NCI-H2107 (cell line): ENCODE data around the gene CRADD.
"Not testable (repeated sequence)": the region's sequence is repeated elsewhere in the genome, so short reads cannot be mapped to it uniquely, and the experiment has no call there.

Experiments used
- DNase-seq: peaks from one replicate; lab custom pipeline; 2025; lab: John Stamatoyannopoulos, UW

CRADD gene

DNA sequence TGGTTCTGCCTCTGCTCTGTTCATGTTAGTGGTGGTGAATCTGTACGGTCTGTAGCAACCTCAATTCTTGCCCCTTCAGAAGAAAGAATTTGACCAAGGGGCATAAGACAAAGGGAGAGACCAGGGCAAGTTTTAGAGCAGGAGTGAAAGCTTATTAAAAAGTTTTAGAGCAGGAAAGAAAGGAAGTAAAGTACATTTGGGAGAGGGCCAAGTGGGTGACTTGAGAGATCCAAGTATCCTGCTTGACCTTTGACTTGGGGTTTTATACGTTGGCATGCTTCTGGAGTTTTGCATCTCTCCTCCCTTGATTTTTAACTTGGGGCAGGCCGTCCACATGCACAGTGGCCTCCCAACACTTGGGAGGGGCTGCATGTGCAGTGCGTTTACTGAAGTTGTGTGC, 225.0 kb downstream of the CRADD start:
- no peak for DNase-seq

DNA sequence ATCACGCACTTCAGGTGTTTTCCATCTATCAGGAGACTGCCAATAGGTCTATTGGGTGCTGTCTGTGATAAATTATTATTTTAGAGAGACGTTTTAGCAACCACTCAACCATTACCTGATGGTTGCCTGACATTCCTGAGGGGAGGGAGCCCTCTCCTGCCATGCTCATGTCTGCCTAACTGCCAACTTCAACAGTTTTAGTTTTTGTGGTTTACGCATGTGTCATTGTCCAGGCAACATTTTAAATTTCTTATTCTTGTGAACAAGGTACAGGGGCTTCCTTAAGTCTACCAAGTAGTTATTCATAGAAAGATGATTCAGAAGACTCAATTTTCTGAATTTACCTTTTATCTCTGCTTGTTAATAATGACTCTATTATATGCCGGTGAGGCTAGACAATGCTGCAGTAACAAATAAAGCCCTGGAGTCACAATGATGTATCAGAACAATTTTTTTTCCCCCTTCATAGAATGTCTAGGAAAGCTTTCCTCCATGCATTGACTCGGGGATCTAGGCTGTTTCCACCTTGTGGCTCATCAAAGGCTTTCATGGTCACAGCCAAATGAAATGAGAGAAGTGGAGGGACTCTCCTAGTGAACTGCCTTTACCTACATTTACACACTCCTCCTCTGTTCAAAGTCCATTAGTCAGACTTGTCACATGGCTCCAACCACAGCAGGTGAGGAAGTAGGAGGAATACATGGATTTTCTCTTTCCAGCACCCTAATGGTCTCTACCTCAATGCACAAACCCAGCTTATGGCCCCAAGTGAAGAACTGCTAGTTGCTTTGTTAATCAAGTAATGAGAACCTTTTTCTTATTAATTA, 225.8 kb downstream of the CRADD start:
- DNase-seq, result no peak

- DNase-seq, result no peak
Observed at GRCh38 chr12:93904124-93904523, 226.9 kb downstream of the CRADD start.

DNA sequence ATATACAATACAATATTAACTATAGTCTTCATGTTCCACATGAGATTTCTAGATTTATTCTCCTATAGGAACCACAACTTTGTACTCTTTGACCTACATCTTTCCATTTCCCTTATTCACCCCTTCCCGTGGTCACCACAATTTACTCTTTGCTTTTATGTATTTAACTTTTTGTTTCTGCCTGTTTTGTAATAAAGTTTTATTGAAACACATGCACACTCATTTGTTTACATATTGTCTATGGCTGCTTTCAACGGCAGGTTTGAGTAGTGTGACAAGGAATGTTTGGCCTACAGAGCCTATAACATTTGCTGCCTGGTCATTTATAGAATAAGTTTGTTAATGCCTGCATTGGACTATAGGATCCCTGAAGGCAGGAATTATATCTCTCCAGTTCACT, 231.1 kb downstream of the CRADD start:
- DNase-seq, result no peak

DNA sequence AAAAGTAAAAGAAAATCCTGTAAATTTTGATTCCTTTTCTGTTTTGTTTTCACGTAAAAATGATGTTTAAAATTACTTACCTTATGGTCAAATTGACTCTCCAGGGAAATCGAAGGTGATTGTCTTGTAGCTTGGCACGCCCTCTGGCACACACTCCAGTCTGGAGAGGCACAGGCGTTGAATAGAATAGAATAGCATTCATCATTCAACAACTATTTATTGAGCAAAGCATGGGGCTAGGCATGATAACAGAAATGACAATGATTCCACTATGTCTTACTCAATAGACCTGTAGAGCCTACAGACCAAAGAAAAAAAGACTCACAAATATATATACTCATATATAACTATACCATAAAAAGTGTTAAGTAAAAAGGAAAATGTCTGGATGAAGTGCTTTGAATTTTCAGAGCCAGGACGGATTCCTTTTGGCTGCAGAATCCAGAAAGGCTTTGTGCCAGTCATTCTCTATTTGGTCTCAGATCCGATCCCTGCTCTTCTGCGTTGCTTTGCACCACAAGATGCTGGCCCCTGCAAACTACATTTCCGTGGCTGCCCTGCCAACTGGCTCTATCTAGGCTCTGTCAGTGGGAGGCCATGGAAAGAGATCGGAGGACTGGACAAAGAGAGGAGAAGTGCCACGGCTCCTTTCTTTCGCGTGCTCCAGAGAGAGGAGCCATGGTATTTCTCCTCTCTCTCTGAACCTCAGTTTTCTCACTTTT, 231.8 kb downstream of the CRADD start:
- no peak for DNase-seq

- DNase-seq, result no peak
Observed at GRCh38 chr12:93911396-93911795, 234.2 kb downstream of the CRADD start.

- no peak for DNase-seq
Observed at GRCh38 chr12:93912086-93912733, 235.0 kb downstream of the CRADD start.

DNA sequence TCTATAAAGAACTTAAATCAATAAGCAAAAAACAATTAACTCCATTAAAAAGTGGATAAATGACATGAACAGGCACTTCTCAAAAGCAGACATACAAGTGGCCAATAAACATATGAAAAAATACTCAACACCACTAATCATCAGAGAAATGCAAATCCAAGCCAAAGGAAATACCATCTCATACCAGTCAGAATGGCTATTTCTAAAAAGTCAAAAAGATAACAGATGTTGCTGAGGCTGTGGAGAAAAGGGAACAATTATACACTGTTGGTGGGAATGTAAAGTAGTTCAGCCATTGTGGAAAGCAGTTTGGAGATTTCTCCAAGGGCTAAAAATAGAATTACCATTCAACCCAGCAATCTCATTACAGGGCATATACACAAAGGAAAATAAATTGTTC, 236.7 kb downstream of the CRADD start:
- no peak for DNase-seq

GRCh38 chr12:93914281-93914680, 237.1 kb downstream of the CRADD start:
- DNase-seq, result no peak

DNA sequence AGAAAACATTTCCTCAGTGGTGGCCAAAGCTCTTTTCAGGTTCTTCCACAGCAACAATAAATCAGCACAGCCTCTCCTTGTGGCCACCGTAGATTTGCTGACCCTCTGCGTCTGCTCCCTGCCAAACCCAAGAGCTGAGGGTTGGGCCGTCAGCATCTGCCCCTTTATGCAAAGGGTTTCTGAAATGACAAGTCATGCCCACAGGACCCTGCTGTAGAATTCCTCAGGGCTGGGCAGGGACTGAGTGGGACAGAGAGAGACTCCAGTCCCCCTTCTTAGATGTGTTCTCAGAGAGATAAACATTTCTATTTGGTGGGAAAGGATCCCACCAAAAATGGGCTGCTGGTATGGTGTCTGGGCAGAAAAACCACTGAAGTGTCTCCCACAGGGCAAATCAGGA, 238.2 kb downstream of the CRADD start:
- no peak for DNase-seq

GRCh38 chr12:93916402-93916801, 239.2 kb downstream of the CRADD start:
- DNase-seq, result no peak

GRCh38 chr12:93918262-93918661, 241.1 kb downstream of the CRADD start:
- DNase-seq, result no peak

DNA sequence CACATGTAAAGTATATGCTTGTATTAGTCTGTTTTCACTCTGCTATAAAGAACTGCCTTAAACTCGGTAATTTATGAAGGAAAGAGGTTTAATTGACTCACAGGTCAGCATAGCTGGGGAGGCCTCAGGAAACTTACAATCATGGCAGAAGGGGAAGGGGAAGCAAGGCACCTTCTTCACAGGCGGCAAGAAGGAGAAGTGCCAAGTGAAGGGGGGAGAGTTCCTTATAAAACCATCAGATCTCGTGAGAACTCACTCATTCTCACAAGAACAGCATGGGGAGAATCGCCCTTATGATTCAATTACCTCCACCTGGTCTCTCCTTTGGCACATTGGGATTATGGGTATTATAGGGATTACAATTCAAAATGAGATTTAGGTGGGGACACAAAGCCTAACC, 241.7 kb downstream of the CRADD start:
- DNase-seq, result no peak

DNA sequence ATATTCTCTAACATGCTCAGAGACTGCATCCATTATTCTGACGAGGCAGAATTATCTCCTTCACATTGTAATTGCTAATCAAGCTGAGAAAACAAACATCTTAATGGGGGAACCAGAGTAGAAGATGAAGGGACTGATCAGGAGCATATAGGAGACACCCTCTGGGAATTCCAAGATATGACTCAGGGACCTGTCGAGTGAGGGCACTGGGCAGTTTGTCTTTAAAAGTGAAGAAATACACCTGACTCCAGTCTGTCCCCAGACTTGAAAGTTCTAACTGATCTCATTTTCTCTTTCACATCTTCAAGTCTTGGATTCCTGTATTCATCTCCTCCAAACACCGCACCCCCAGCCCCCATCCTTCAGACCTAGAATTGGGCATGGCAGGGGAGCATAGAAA, 244.3 kb downstream of the CRADD start:
- DNase-seq, result no peak

DNA sequence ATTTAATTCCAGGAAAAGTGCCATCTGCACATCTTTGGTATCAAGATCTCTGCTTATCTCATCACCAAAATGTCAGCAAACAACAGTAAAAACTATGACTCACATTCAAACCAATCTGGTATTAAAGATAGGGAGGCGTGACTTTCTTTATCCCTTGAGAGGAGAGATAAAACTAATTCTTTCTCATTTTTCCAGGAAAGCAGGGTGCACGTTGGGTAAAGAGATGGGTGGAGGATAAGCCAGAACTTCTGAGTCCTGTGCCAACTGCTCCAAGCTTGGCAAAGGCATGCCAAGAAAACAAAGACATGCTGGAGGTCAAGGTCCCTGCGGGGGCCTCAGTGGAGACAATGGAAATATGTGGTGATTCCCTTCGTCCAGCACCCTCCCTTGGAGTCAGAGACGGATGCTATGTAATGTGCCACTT, 245.4 kb downstream of the CRADD start:
- DNase-seq, result no peak

- DNase-seq, result no peak
Observed at GRCh38 chr12:93924367-93924766, 247.2 kb downstream of the CRADD start.

GRCh38 chr12:93925585-93926205, 248.5 kb downstream of the CRADD start:
- no peak for DNase-seq

GRCh38 chr12:93926237-93926636, 249.1 kb downstream of the CRADD start:
- DNase-seq, result no peak

DNA sequence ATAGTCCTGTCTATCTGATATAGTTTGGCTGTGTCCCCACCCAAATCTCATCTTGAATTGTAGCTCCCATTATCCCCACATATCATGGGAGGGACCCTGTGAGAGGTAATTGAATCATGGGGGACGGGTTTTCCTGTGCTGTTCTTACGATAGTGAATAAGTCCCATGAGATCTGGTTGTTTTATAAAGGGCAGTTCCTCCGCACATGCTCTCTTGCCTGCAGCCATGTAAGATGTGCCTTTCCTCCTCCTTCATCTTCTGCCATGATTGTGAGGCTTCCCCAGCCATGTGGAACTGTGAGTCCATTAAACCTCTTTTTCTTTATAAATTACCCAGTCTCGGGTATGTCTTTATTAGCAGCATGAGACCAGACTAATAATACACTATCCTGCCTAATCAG, 251.9 kb downstream of the CRADD start:
- not testable (repeated sequence) for DNase-seq

DNA sequence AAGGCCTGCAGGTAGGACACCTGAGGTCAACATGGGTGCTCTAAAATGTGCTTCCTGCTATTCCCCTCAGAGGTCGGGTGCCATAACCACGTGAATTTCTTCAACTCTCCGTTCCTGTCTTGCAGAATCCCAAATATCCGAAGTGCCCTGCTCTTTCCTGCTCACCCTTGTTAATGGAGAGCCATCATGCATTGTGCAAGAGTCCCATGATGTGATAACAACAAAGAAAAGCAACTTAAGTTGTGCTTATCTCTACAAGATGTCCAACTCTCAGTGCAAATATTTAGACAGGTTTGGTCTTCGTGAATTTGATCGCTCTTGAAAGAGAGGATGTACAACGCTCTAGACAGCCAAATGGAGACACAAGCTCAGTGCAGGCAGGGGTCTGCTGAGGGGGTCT, 260.6 kb downstream of the CRADD start:
- DNase-seq, result no peak

DNA sequence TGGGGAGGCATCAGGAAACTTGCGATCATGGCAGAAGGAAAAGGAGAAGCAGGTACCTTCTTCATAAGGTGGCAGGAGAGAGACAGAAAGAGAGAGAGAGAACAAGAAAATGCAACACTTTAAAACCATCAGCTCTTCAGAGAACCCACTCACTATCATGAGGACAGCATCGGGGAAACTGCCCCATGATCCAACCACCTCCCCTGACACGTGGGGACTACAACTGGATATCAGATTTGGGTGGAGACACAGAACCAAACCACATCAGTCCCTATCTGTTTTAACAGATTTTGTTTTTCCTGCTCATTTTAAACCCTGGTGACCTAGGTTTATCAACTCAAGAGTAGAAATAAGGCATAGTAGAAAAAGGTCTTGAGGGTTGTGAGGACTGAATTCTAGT, 261.1 kb downstream of the CRADD start:
- no peak for DNase-seq

- DNase-seq, result no peak
Observed at GRCh38 chr12:93938931-93939330, 261.8 kb downstream of the CRADD start.
